Naive thymus-derived CD4-positive, alpha-beta T cell (primary cell): ENCODE results near the gene BORA. TPM values are rescaled to one million over a fixed set of nuclear protein-coding genes. Genes with fewer than 3 reads are reported as not detected.

ENCODE experiments used
- ATAC-seq: fragments of 150-1000 bp; cut with Tn5 transposase; 2 replicates; pipeline ENCODE4 v1.10.0; 2021; ENCODE audit warnings: mild to moderate bottlenecking, moderate library complexity
- CTCF ChIA-PET: fragments of 350-600 bp; sonication (Branson Sonifier 250); formaldehyde crosslinking; loops from one replicate; lab custom pipeline; 2021; ENCODE audit warnings: antibody characterized with exemption; lab: Charles Lee
- POLR2A ChIA-PET: fragments of 350-600 bp; sonication (Branson Sonifier 250); formaldehyde crosslinking; loops from one replicate; lab custom pipeline; 2021; ENCODE audit warnings: antibody characterized with exemption, inconsistent platforms; lab: Charles Lee
- DNase-seq, 9 donors: peaks; one replicate each; pipeline versions ENCODE4 v3.0.0 to v3.0.0-alpha.2; 2020 to 2022; ENCODE audit warnings: mixed read lengths in 1 of 9
- H3K27ac ChIP-seq: one replicate; pipeline ENCODE4 v1.7.0; 2013; ENCODE audit warnings: mild to moderate bottlenecking, low read depth, low read length, moderate library complexity
- H3K27me3 ChIP-seq, 2 donors: one replicate each; pipeline ENCODE4 v1.7.0; 2013; ENCODE audit warnings: low read length in 2 of 2, mild to moderate bottlenecking in 2 of 2, moderate library complexity in 2 of 2; ENCODE audit not compliant: control insufficient read depth in 2 of 2, insufficient read depth in 2 of 2
- H3K36me3 ChIP-seq, 3 experiments: 1 replicate in 2 of 3; 2 replicates in 1 of 3; pipeline ENCODE4 v1.7.0; 2013; ENCODE audit warnings: low read length in 3 of 3, mild to moderate bottlenecking in 3 of 3, moderate library complexity in 1 of 3; ENCODE audit not compliant: insufficient read depth in 3 of 3, control insufficient read depth in 2 of 3
- H3K4me1 ChIP-seq, 2 donors: one replicate each; pipeline ENCODE4 v1.7.0; 2013; ENCODE audit warnings: low read length in 2 of 2, mild to moderate bottlenecking in 2 of 2, moderate library complexity in 1 of 2; ENCODE audit not compliant: control insufficient read depth in 2 of 2, insufficient read depth in 2 of 2
- H3K4me3 ChIP-seq: 2 replicates; pipeline ENCODE4 v1.7.0; 2013; ENCODE audit warnings: mild to moderate bottlenecking, low read length
- H3K9me3 ChIP-seq, 3 experiments: 1 replicate in 2 of 3; 2 replicates in 1 of 3; pipeline ENCODE4 v1.7.0; 2013; ENCODE audit warnings: low read length in 3 of 3; ENCODE audit not compliant: control insufficient read depth in 2 of 3
- H3K27ac Mint-ChIP-seq, 9 donors: one replicate each; pipeline ENCODE4 v1.8.0; 2020 to 2022; ENCODE audit warnings: mixed read lengths in 9 of 9, mild to moderate bottlenecking in 8 of 9, moderate library complexity in 5 of 9, inconsistent platforms in 2 of 9
- H3K27me3 Mint-ChIP-seq, 5 donors: one replicate each; pipeline ENCODE4 v1.8.0; 2021 to 2022; ENCODE audit warnings: mixed read lengths in 5 of 5, mild to moderate bottlenecking in 1 of 5
- H3K36me3 Mint-ChIP-seq, 5 donors: one replicate each; pipeline ENCODE4 v1.8.0; 2020 to 2022; ENCODE audit warnings: mixed read lengths in 5 of 5, mild to moderate bottlenecking in 3 of 5, inconsistent platforms in 1 of 5
- H3K4me1 Mint-ChIP-seq, 7 donors: one replicate each; pipeline ENCODE4 v1.8.0; 2020 to 2022; ENCODE audit warnings: mixed read lengths in 7 of 7, mild to moderate bottlenecking in 3 of 7, inconsistent platforms in 1 of 7
- H3K4me3 Mint-ChIP-seq, 10 donors: one replicate each; pipeline ENCODE4 v1.8.0; 2020 to 2022; ENCODE audit warnings: mild to moderate bottlenecking in 10 of 10, mixed read lengths in 10 of 10, moderate library complexity in 6 of 10, inconsistent platforms in 2 of 10
- H3K9me3 Mint-ChIP-seq, 11 donors: one replicate each; pipeline ENCODE4 v1.8.0; 2020 to 2022; ENCODE audit warnings: mixed read lengths in 11 of 11, mild to moderate bottlenecking in 4 of 11, inconsistent platforms in 1 of 11, moderate library complexity in 1 of 11
- intact Hi-C, 2 donors: fragments of 100-400 bp; cut with micrococcal nuclease; formaldehyde crosslinking; loops; one replicate each; pipeline ENCODE4 v1.15.1; 2023
- polyA plus RNA-seq, 2 donors: library from polyadenylated mRNA; unstranded; fragments of 300-500 nt; fragmentation: Illumina TruSeq; gene quantifications; one replicate each; pipeline ENCODE4 v1.2.3, GENCODE V29; 2021
- total RNA-seq, 6 experiments: library from RNA in 5 of 6; stranded (reverse) in 5 of 6; gene quantifications; 1 replicate in 5 of 6; 2 replicates in 1 of 6; pipeline ENCODE4 v1.2.3 and lab custom pipeline; 2021 to 2026

BORA gene
- total and polyA plus RNA-seq, 7 experiments from 2014 or later, result 4.7 to 18.0 (median 6.5) TPM

DNA sequence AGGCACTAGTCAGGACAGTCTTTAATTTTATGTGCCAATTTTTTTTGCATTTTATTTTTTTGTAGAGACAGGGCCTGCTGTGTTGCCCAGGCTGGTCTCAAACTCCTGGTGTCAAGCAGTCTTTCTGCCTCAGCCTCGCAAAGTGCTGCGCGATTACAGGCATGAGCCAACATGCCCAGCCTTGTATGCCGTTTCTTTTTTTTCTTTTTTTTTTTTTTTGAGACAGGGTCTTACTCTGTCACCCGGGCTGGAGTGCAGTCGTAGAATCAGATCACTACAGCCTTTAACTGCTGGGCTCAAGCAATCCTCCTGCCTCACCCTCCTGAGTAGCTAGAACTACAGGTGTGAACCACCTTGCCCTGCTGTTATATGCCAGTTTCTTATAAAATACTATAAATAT is 26.4 kb downstream of the BORA start:
- intact Hi-C loops, result no loop called here
- H3K27ac Mint-ChIP-seq, result no peak overlapping the region

DNA sequence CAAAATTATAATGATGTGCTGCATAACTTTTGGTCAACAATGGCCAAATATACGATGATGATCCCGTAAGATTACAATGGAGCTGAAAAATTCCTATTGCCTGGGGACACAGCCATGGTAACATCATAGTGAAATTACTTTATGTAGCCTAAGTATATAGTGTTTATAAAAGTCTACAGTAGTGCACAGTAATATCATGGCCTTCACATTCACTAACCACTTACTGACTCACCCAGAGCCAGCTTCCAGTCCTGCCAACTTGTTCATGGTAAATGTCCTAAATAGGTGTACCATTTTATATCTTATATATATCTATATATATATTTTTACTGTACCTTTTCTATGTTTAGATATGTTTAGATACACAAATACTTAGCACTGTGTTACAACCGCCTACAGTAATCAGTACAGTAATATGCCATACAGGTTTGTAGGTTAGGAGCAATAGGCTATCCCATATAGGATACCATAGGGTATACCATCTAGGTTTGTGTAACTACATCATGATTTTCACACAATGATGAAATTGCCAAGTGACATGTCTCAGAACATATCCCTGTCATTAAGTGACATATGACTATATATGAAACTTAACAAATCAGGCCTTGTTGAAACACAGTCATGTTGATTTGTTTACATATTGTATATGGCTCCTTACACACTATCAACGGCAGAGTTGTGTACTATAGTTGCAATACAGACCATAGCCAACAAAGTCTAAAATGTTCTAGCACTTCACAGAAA is 30.2 kb downstream of the BORA start:
- Mint-ChIP-seq H3K4me3 (no peak overlapping the region), H3K36me3 (peaks cover 0 to 42% (median 28%) of the 10 kb centered on the region in 5 donors), H3K27me3 (no peaks in the 10 kb centered on the region), H3K4me1 (peaks cover 0 to 10% (median 0%) of the 10 kb centered on the region in 7 donors), H3K9me3 (no peaks in the 10 kb centered on the region), H3K27ac (no peak overlapping the region)
- Histone ChIP-seq H3K27me3 (no peaks in the 10 kb centered on the region), H3K4me1 (no peaks in the 10 kb centered on the region), H3K4me3 (no peak overlapping the region), H3K27ac (no peak overlapping the region), H3K9me3 (no peaks in the 10 kb centered on the region), H3K36me3 (peaks cover 18 to 62% (median 39%) of the 10 kb centered on the region in 3 experiments)
- CTCF ChIA-PET, result no interaction called here
- intact Hi-C loops, result loop anchor here (2.0 kb wide), 2 partner anchors 17 to 19 kb away; no protein-coding TSS in a partner anchor
- POLR2A ChIA-PET, result no interaction called here
- DNase-seq, result no peak
- no peak for ATAC-seq

More for the DNA sequence above, 26.4 kb downstream of the BORA start:
- H3K4me3 ChIP-seq, result no peak overlapping the region
- ChIA-PET CTCF (no interaction called here), POLR2A (interaction anchor here (0.6 to 0.8 kb wide), 2 partner anchors 16 to 35 kb away, joined by 3 to 5 read pairs; no protein-coding TSS in a partner anchor)
- no peak for DNase-seq
- no peaks in the 10 kb centered on the region for H3K9me3 ChIP-seq
- H3K36me3 ChIP-seq, result peaks cover 0 to 34% (median 14%) of the 10 kb centered on the region in 3 experiments
- Mint-ChIP-seq H3K9me3 (peaks cover 0 to 9% (median 0%) of the 10 kb centered on the region in 11 donors), H3K27me3 (no peaks in the 10 kb centered on the region), H3K4me3 (no peak overlapping the region), H3K4me1 (peaks cover 0 to 35% (median 11%) of the 10 kb centered on the region in 7 donors), H3K36me3 (peaks cover 0 to 64% (median 47%) of the 10 kb centered on the region in 5 donors)
- H3K27ac ChIP-seq, result no peak overlapping the region
- ATAC-seq, result no peak
- H3K27me3 ChIP-seq, result no peaks in the 10 kb centered on the region
- no peaks in the 10 kb centered on the region for H3K4me1 ChIP-seq

DNA sequence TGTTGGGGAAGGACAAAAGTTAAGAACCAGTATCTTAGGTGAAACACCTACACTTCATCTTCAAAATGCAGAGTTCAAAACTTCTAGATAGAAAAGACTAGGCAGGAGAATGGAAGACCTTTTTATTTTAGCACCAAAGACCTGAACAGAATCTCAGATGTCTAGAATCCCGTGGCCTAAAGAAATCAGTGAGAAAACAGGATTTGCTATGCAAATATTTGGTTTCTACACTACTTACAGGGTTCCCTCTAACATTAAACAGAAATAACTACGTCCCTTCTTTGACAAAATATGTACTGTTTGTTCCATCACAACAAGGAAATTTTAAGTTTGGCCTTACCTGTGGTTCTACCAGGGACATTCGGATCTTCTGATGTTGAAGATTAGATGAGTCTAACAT is 32.5 kb downstream of the BORA start:
- no peak overlapping the region for H3K4me3 ChIP-seq
- H3K4me1 Mint-ChIP-seq, result peaks cover 0 to 2% (median 0%) of the 10 kb centered on the region in 7 donors
- POLR2A ChIA-PET, result interaction anchor here (1.2 kb wide), 1 partner anchor 31 kb away, joined by 3 read pairs; no protein-coding TSS in a partner anchor
- no peak overlapping the region for H3K4me3 Mint-ChIP-seq
- H3K4me1 ChIP-seq, result no peaks in the 10 kb centered on the region
- peaks cover 24 to 81% (median 51%) of the 10 kb centered on the region in 3 experiments for H3K36me3 ChIP-seq
- H3K27me3 ChIP-seq, result no peaks in the 10 kb centered on the region
- intact Hi-C loops, result loop anchor here in 1 of 2 donors (5.0 kb wide), 1 partner anchor 33 kb away; the partner anchor contains the start of genes BORA and MZT1
- no peaks in the 10 kb centered on the region for H3K9me3 Mint-ChIP-seq
- CTCF ChIA-PET, result no interaction called here
- no peak for DNase-seq
- peaks cover 0 to 47% (median 31%) of the 10 kb centered on the region in 5 donors for H3K36me3 Mint-ChIP-seq
- no peaks in the 10 kb centered on the region for H3K27me3 Mint-ChIP-seq
- no peaks in the 10 kb centered on the region for H3K9me3 ChIP-seq
- no peak for ATAC-seq
- H3K27ac ChIP-seq, result no peak overlapping the region
- H3K27ac Mint-ChIP-seq, result peak overlapping the region in 3 of 9 donors; percentile 5 to 51 (median 28)

DNA sequence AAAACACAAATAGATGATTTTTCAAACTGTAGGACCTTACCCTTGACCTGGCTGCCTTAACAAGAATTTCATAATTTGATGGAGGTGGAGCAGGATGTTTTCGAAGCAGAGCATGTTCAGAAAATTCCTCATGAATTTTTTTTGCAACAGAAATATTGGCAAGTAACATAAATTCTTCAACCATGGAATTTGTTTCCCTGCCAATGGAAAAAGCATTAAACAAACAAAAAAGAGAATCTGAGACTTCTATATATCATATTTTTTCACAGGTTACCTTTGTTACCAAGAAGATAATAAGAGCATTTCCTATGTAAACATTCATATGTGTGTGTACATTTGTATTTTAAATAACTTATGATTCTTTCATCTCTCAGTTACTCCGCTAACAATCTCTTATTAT is 35.7 kb downstream of the BORA start:
- intact Hi-C loops, result loop anchor here in 1 of 2 donors (5.0 kb wide), 1 partner anchor 36 kb away; the partner anchor contains the start of genes BORA and MZT1
- H3K4me1 Mint-ChIP-seq, result peaks cover 0 to 5% (median 0%) of the 10 kb centered on the region in 7 donors

DNA sequence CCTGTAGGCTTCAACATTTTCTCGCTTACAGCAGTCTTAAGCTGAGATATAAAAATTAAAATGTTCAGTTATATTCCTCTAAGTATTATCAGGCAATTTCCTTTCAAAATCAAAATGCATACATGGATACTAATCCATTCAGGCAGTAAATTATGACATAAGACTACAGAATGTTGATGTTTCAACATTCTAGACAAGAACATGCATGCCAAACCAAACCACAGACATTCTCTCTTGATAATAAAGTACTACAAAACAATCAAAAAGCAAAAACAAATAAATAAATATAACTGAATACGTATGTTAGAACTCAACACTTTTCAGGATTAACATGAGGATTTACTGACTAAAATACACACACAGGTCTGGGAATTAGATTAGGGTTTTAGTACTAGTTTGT is 46.3 kb downstream of the BORA start:
- CTCF ChIA-PET, result no interaction called here
- intact Hi-C loops, result loop anchor here in 1 of 2 donors (2.0 kb wide), 1 partner anchor 17 kb away; no protein-coding TSS in a partner anchor
- POLR2A ChIA-PET, result interaction anchor here (1.0 kb wide), 1 partner anchor 46 kb away, joined by 3 read pairs; the partner anchor contains the start of genes BORA and MZT1
- peak overlapping the region in 1 of 9 donors; percentile 66 for H3K27ac Mint-ChIP-seq
- Histone ChIP-seq H3K4me3 (no peak overlapping the region), H3K27me3 (no peaks in the 10 kb centered on the region), H3K9me3 (no peaks in the 10 kb centered on the region), H3K27ac (no peak overlapping the region), H3K36me3 (peaks cover 40 to 82% (median 56%) of the 10 kb centered on the region in 3 experiments), H3K4me1 (peaks cover under 1 to 4% of the 10 kb centered on the region in 2 donors)
- H3K27me3 Mint-ChIP-seq, result no peaks in the 10 kb centered on the region
- peaks cover 5 to 63% (median 45%) of the 10 kb centered on the region in 5 donors for H3K36me3 Mint-ChIP-seq
- DNase-seq (no peak), ATAC-seq (no peak)
- H3K4me3 Mint-ChIP-seq, result no peak overlapping the region
- peaks cover 13 to 33% (median 23%) of the 10 kb centered on the region in 7 donors for H3K4me1 Mint-ChIP-seq
- H3K9me3 Mint-ChIP-seq, result no peaks in the 10 kb centered on the region

More for the DNA sequence above, 35.7 kb downstream of the BORA start:
- Histone ChIP-seq H3K27ac (no peak overlapping the region), H3K4me3 (no peak overlapping the region), H3K4me1 (no peaks in the 10 kb centered on the region), H3K9me3 (no peaks in the 10 kb centered on the region), H3K27me3 (no peaks in the 10 kb centered on the region), H3K36me3 (peaks cover 33 to 98% (median 69%) of the 10 kb centered on the region in 3 experiments)
- no peak for ATAC-seq
- Mint-ChIP-seq H3K4me3 (no peak overlapping the region), H3K9me3 (no peaks in the 10 kb centered on the region), H3K27me3 (no peaks in the 10 kb centered on the region), H3K36me3 (peaks cover 0 to 51% (median 32%) of the 10 kb centered on the region in 5 donors), H3K27ac (no peak overlapping the region)
- CTCF ChIA-PET, result no interaction called here
- no peak for DNase-seq
- POLR2A ChIA-PET, result no interaction called here

DNA sequence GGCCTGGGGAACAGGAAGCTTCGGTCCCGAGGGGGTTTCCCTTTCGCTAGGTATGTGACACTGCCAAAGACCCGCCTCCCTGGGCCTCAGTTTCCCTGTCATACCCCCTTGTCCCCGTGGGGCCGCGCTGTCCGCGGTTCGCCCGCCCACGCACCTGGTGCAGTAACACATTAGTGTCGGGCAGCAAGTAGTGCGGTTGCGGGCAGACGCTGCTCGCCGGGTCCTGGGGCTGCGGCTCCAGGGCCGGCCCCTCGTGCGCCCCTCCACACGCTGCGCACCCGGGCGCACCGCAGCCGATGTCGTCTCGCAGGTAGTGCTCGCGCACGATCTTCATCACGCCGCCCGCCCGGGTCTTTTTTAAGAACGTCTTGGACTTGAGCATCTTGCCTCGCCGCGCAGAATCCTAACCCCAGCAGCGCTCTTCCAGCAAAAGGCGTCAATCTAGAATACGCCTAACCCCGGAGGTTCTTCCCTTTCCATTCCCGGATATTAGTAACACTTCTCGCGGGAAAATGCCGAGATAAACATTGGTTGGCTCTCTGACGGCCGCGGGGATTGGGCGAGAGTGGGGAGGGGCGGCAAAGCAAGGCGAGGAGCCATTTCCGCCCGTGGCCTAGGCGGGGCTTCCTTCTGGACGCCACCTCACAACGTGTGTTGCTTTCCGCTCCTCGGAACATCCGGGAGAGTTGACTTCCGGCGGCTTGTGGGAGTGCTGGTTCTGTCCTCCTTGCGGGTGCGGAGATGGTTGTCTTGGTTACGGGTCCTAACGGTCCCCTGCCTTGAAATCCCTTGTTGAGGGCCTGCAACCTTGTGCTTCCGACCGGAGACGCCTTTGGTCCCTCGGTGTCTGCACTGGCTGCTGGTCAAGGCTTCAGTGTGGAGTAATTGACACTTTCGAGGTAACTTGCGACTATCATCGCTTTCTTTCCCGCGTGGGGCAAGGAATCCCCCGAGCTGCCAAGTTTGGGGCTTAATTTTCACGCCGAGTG is 54.0 kb downstream of the BORA start, which contains the start of the genes DIS3 and PIBF1:
DIS3 (minus strand) TSS at position 450 of the 989 bp plus-strand sequence; CDS start at position 382, 68 bp downstream.
PIBF1 (plus strand) TSS at position 683 of the 989 bp plus-strand sequence. CDS start 1,337 bp downstream, outside the sequence.
- Histone ChIP-seq H3K36me3 (peaks cover 8 to 26% (median 9%) of the 10 kb centered on the region in 3 experiments), H3K9me3 (no peaks in the 10 kb centered on the region), H3K4me1 (peaks cover 35 to 37% of the 10 kb centered on the region in 2 donors), H3K4me3 (peak within 1 kb of the TSS; percentile 94), H3K27ac (peak within 1 kb of the TSS; percentile 87), H3K27me3 (no peaks in the 10 kb centered on the region)
- Mint-ChIP-seq H3K4me3 (peak within 1 kb of the TSS; percentile 96 to 100 (median 99)), H3K9me3 (peaks cover 0 to 2% (median 0%) of the 10 kb centered on the region in 11 donors), H3K27me3 (no peaks in the 10 kb centered on the region), H3K4me1 (peaks cover 44 to 84% (median 71%) of the 10 kb centered on the region in 7 donors), H3K36me3 (peaks cover 3 to 43% (median 31%) of the 10 kb centered on the region in 5 donors), H3K27ac (peak within 1 kb of the TSS; percentile 95 to 100 (median 98))
- CTCF ChIA-PET, result no interaction called here
- ATAC-seq (peak; percentile 99), DNase-seq (peak; percentile 82 to 97 (median 94))
- intact Hi-C loops, result loop anchor here (1.0 to 10.0 kb wide), 13 partner anchors 13 to 1503 kb away; partner anchors contain the start of genes BORA (in 2 of the 2), MZT1 (in 2 of the 2), KLF12 (in 1 of the 2) and KLF5 (in 1 of the 2)
- POLR2A ChIA-PET, result no interaction called here
